ENCODE results near the gene PRCC. TPM values are rescaled to one million over a fixed set of nuclear protein-coding genes. Genes with fewer than 3 reads are reported as not detected.

The PRCC gene
- total and polyA plus RNA-seq, 2 of the 13 experiments (the other 11 are each of a cell fraction or from before 2014, with no cell fraction given): 24.2 to 40.5 TPM

DNA sequence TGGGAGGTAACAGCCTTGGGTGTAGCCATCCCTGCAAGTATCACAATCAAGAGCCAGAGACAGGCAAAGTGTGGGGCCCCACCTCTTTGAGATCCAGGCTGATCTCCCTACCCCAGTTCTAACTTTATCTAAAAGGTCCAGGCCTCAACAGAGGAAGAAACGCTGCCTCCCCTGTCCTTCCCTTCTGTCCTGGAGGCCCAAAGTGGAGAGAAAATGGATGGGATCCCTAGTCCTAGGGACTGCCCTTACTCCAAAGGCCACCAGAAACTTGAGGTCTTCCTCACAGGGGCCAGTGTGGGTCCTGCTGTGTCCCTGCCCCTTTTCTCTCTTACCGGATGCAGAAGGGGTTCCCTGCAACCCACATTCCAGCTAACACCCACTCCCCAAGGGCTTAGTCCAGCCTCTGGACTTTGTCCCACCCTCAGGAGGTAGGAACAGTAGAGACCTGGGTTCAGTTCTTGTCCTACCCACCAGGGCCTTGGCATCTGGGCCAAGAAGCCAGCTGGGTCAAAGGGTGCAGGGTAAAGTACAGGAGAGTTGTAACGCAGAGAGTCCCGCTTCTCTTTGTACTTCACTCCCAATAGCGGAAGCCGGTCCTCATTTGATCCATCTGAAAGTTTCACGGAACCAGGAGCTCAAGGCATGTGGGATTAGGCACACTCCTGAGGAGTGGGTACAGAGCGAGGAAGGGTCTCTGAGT, 17.8 kb upstream of the PRCC start (continued):
- TF ChIP-seq GTF3A (CRISPR knock-in tag; conservative IDR thresholded peaks at IDR 0.05) (no peak), ZNF101 (CRISPR knock-in tag; IDR thresholded peaks at IDR 0.05; ENCODE audit: borderline replicate concordance, low read depth) (no peak), ZSCAN9 (CRISPR knock-in tag; IDR thresholded peaks at IDR 0.05; ENCODE audit: borderline replicate concordance) (no peak), NAIF1 (CRISPR knock-in tag; IDR thresholded peaks at IDR 0.05; ENCODE audit: borderline replicate concordance) (no peak), JUND (CRISPR knock-in tag; IDR thresholded peaks at IDR 0.05) (no peak), RXRA (CRISPR knock-in tag; IDR thresholded peaks at IDR 0.05) (peak; percentile 65; the same call in 1 of the 2 replicates), REPIN1 (CRISPR knock-in tag; IDR thresholded peaks at IDR 0.05; ENCODE audit: borderline replicate concordance, low read depth) (no peak), RORA (CRISPR knock-in tag; IDR thresholded peaks at IDR 0.05) (no peak)
- TF ChIP-seq, protein P1, sequence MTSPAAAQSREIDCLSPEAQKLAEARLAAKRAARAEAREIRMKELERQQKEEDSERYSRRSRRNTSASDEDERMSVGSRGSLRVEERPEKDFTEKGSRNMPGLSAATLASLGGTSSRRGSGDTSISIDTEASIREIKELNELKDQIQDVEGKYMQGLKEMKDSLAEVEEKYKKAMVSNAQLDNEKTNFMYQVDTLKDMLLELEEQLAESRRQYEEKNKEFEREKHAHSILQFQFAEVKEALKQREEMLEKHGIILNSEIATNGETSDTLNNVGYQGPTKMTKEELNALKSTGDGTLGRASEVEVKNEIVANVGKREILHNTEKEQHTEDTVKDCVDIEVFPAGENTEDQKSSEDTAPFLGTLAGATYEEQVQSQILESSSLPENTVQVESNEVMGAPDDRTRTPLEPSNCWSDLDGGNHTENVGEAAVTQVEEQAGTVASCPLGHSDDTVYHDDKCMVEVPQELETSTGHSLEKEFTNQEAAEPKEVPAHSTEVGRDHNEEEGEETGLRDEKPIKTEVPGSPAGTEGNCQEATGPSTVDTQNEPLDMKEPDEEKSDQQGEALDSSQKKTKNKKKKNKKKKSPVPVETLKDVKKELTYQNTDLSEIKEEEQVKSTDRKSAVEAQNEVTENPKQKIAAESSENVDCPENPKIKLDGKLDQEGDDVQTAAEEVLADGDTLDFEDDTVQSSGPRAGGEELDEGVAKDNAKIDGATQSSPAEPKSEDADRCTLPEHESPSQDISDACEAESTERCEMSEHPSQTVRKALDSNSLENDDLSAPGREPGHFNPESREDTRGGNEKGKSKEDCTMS (CRISPR knock-in tag; conservative IDR thresholded peaks at IDR 0.05): no peak
- TF ChIP-seq, protein P2, sequence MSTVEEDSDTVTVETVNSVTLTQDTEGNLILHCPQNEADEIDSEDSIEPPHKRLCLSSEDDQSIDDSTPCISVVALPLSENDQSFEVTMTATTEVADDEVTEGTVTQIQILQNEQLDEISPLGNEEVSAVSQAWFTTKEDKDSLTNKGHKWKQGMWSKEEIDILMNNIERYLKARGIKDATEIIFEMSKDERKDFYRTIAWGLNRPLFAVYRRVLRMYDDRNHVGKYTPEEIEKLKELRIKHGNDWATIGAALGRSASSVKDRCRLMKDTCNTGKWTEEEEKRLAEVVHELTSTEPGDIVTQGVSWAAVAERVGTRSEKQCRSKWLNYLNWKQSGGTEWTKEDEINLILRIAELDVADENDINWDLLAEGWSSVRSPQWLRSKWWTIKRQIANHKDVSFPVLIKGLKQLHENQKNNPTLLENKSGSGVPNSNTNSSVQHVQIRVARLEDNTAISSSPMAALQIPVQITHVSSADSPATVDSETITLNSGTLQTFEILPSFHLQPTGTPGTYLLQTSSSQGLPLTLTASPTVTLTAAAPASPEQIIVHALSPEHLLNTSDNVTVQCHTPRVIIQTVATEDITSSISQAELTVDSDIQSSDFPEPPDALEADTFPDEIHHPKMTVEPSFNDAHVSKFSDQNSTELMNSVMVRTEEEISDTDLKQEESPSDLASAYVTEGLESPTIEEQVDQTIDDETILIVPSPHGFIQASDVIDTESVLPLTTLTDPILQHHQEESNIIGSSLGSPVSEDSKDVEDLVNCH (CRISPR knock-in tag; IDR thresholded peaks at IDR 0.05): no peak
- TF ChIP-seq, protein P3, sequence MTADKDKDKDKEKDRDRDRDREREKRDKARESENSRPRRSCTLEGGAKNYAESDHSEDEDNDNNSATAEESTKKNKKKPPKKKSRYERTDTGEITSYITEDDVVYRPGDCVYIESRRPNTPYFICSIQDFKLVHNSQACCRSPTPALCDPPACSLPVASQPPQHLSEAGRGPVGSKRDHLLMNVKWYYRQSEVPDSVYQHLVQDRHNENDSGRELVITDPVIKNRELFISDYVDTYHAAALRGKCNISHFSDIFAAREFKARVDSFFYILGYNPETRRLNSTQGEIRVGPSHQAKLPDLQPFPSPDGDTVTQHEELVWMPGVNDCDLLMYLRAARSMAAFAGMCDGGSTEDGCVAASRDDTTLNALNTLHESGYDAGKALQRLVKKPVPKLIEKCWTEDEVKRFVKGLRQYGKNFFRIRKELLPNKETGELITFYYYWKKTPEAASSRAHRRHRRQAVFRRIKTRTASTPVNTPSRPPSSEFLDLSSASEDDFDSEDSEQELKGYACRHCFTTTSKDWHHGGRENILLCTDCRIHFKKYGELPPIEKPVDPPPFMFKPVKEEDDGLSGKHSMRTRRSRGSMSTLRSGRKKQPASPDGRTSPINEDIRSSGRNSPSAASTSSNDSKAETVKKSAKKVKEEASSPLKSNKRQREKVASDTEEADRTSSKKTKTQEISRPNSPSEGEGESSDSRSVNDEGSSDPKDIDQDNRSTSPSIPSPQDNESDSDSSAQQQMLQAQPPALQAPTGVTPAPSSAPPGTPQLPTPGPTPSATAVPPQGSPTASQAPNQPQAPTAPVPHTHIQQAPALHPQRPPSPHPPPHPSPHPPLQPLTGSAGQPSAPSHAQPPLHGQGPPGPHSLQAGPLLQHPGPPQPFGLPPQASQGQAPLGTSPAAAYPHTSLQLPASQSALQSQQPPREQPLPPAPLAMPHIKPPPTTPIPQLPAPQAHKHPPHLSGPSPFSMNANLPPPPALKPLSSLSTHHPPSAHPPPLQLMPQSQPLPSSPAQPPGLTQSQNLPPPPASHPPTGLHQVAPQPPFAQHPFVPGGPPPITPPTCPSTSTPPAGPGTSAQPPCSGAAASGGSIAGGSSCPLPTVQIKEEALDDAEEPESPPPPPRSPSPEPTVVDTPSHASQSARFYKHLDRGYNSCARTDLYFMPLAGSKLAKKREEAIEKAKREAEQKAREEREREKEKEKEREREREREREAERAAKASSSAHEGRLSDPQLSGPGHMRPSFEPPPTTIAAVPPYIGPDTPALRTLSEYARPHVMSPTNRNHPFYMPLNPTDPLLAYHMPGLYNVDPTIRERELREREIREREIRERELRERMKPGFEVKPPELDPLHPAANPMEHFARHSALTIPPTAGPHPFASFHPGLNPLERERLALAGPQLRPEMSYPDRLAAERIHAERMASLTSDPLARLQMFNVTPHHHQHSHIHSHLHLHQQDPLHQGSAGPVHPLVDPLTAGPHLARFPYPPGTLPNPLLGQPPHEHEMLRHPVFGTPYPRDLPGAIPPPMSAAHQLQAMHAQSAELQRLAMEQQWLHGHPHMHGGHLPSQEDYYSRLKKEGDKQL (CRISPR knock-in tag; IDR thresholded peaks at IDR 0.05; ENCODE audit: low read depth): no peak
- TF ChIP-seq, protein P4, sequence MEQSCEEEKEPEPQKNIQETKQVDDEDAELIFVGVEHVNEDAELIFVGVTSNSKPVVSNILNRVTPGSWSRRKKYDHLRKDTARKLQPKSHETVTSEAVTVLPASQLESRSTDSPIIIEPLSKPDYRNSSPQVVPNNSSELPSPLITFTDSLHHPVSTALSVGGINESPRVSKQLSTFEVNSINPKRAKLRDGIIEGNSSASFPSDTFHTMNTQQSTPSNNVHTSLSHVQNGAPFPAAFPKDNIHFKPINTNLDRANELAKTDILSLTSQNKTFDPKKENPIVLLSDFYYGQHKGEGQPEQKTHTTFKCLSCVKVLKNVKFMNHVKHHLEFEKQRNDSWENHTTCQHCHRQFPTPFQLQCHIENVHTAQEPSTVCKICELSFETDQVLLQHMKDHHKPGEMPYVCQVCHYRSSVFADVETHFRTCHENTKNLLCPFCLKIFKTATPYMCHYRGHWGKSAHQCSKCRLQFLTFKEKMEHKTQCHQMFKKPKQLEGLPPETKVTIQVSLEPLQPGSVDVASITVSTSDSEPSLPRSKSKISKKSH (CRISPR knock-in tag; IDR thresholded peaks at IDR 0.05; ENCODE audit: borderline replicate concordance): no peak
- TF ChIP-seq, protein P5, sequence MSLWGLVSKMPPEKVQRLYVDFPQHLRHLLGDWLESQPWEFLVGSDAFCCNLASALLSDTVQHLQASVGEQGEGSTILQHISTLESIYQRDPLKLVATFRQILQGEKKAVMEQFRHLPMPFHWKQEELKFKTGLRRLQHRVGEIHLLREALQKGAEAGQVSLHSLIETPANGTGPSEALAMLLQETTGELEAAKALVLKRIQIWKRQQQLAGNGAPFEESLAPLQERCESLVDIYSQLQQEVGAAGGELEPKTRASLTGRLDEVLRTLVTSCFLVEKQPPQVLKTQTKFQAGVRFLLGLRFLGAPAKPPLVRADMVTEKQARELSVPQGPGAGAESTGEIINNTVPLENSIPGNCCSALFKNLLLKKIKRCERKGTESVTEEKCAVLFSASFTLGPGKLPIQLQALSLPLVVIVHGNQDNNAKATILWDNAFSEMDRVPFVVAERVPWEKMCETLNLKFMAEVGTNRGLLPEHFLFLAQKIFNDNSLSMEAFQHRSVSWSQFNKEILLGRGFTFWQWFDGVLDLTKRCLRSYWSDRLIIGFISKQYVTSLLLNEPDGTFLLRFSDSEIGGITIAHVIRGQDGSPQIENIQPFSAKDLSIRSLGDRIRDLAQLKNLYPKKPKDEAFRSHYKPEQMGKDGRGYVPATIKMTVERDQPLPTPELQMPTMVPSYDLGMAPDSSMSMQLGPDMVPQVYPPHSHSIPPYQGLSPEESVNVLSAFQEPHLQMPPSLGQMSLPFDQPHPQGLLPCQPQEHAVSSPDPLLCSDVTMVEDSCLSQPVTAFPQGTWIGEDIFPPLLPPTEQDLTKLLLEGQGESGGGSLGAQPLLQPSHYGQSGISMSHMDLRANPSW (CRISPR knock-in tag; IDR thresholded peaks at IDR 0.05; ENCODE audit: borderline replicate concordance): no peak
